Body of pancreas (tissue), 4 donors: Measurements from ENCODE around the gene CSGALNACT2.

Experiments
- POLR2A ChIP-seq, 3 donors: fragments of 450-650 bp; IDR thresholded peaks; one replicate each; pipeline ENCODE4 v1.6.1; 2016; ENCODE audit warnings: antibody characterized with exemption in 3 of 3, mild to moderate bottlenecking in 2 of 3
- TF ChIP-seq, protein P1 (sequence below), 7 experiments: fragments of 450-650 bp in 4 of 7; fragments of 200-600 bp in 3 of 7; sonication (generic) in 3 of 7; IDR thresholded peaks; one replicate each; pipeline ENCODE4 v1.5.1; 2016 to 2019; ENCODE audit warnings: antibody characterized with exemption in 7 of 7

DNA sequence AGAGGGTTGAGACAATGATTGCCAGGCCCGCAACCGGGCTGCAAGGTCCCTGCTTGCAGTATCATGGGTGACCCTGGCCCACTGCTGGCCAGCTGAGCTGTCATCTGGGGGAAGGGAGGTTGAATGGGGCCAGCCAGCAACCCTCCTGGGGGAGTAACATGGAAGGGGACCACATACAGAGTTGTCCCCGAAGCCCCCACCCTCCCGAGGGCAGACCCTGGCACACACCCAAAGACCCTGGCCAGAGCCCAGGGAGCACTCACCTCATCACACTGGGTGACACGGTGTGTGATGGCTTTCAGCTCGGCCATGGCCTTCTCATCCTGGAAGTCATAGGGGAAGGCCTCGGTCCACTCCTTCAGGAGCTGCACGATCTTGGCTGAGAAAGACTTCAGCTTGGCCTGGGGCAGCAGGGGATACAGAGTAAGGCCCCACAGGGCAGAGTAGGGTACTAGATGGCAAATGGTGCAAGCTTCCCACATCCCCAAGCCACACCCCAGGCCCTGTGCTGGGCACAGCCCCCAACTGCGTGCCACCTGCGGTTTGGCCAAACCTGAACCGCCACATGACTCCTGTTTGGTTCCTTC is 63.4 kb downstream of the CSGALNACT2 start:
- no peak for TF ChIP-seq POLR2A (IDR thresholded peaks at IDR 0.05)
- TF ChIP-seq, protein P1, sequence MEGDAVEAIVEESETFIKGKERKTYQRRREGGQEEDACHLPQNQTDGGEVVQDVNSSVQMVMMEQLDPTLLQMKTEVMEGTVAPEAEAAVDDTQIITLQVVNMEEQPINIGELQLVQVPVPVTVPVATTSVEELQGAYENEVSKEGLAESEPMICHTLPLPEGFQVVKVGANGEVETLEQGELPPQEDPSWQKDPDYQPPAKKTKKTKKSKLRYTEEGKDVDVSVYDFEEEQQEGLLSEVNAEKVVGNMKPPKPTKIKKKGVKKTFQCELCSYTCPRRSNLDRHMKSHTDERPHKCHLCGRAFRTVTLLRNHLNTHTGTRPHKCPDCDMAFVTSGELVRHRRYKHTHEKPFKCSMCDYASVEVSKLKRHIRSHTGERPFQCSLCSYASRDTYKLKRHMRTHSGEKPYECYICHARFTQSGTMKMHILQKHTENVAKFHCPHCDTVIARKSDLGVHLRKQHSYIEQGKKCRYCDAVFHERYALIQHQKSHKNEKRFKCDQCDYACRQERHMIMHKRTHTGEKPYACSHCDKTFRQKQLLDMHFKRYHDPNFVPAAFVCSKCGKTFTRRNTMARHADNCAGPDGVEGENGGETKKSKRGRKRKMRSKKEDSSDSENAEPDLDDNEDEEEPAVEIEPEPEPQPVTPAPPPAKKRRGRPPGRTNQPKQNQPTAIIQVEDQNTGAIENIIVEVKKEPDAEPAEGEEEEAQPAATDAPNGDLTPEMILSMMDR (IDR thresholded peaks at IDR 0.05): no peak
